ENCODE data around the gene TMEM109. TPM values are rescaled to one million over a fixed set of nuclear protein-coding genes. Genes with fewer than 3 reads are reported as not detected.

The TMEM109 gene
- total RNA-seq, 1 donor from 2014 or later = 48.7 TPM

- no peak overlapping the region for H3K4me3 Mint-ChIP-seq (ENCODE audit: low read depth)
- peaks cover 28% of the 10 kb centered on the region for H3K27me3 Mint-ChIP-seq
- no peaks in the 10 kb centered on the region for H3K36me3 Mint-ChIP-seq (ENCODE audit: insufficient read depth)
- peaks cover 21% of the 10 kb centered on the region for H3K4me1 Mint-ChIP-seq (ENCODE audit: low read depth)
- no peak for TF ChIP-seq CTCF (IDR thresholded peaks at IDR 0.05; ENCODE audit: unreplicated experiment)
- no peak for DNase-seq (ENCODE audit: low spot score, unreplicated experiment)
- H3K27ac Mint-ChIP-seq = no peak overlapping the region
- no peaks in the 10 kb centered on the region for H3K9me3 Mint-ChIP-seq (ENCODE audit: low read depth)
These were observed 3.7 kb upstream of the TMEM109 start for GRCh38 chr11:60910281-60910687.

- H3K4me1 Mint-ChIP-seq (ENCODE audit: low read depth) = peaks cover 20% of the 10 kb centered on the region
- H3K4me3 Mint-ChIP-seq (ENCODE audit: low read depth) = no peak overlapping the region
- no peaks in the 10 kb centered on the region for H3K9me3 Mint-ChIP-seq (ENCODE audit: low read depth)
- no peak for TF ChIP-seq CTCF (IDR thresholded peaks at IDR 0.05; ENCODE audit: unreplicated experiment)
- H3K27ac Mint-ChIP-seq = no peak overlapping the region
- H3K36me3 Mint-ChIP-seq (ENCODE audit: insufficient read depth) = no peaks in the 10 kb centered on the region
- H3K27me3 Mint-ChIP-seq = peaks cover 28% of the 10 kb centered on the region
- no peak for DNase-seq (ENCODE audit: low spot score, unreplicated experiment)
These were observed 3.1 kb upstream of the TMEM109 start for GRCh38 chr11:60910711-60911380.

GRCh38 chr11:60912223-60912850 lies 1.6 kb upstream of the TMEM109 start:
- no peak for TF ChIP-seq CTCF (IDR thresholded peaks at IDR 0.05; ENCODE audit: unreplicated experiment)
- Mint-ChIP-seq H3K36me3 (ENCODE audit: insufficient read depth) (no peaks in the 10 kb centered on the region), H3K9me3 (ENCODE audit: low read depth) (no peaks in the 10 kb centered on the region), H3K27ac (no peak overlapping the region), H3K27me3 (peaks cover 28% of the 10 kb centered on the region), H3K4me1 (ENCODE audit: low read depth) (peaks cover 21% of the 10 kb centered on the region), H3K4me3 (ENCODE audit: low read depth) (no peak overlapping the region)
- DNase-seq (ENCODE audit: low spot score, unreplicated experiment) = no peak

GRCh38 chr11:60912851-60913528 lies 968 bp upstream of the TMEM109 start:
- H3K27ac Mint-ChIP-seq = peak overlapping the region; percentile 96
- H3K36me3 Mint-ChIP-seq (ENCODE audit: insufficient read depth) = no peaks in the 10 kb centered on the region
- H3K4me3 Mint-ChIP-seq (ENCODE audit: low read depth) = peak overlapping the region; percentile 88
- DNase-seq (ENCODE audit: low spot score, unreplicated experiment) = no peak
- peaks cover 21% of the 10 kb centered on the region for H3K4me1 Mint-ChIP-seq (ENCODE audit: low read depth)
- H3K9me3 Mint-ChIP-seq (ENCODE audit: low read depth) = no peaks in the 10 kb centered on the region
- no peak for TF ChIP-seq CTCF (IDR thresholded peaks at IDR 0.05; ENCODE audit: unreplicated experiment)
- peaks cover 24% of the 10 kb centered on the region for H3K27me3 Mint-ChIP-seq

GRCh38 chr11:60914633-60915247 lies 782 bp downstream of the TMEM109 start:
- no peaks in the 10 kb centered on the region for H3K36me3 Mint-ChIP-seq (ENCODE audit: insufficient read depth)
- TF ChIP-seq CTCF (IDR thresholded peaks at IDR 0.05; ENCODE audit: unreplicated experiment) = no peak
- H3K4me3 Mint-ChIP-seq (ENCODE audit: low read depth) = peak overlapping the region; percentile 88
- H3K27me3 Mint-ChIP-seq = peaks cover 6% of the 10 kb centered on the region
- peak overlapping the region; percentile 93 for H3K27ac Mint-ChIP-seq
- H3K4me1 Mint-ChIP-seq (ENCODE audit: low read depth) = peaks cover 21% of the 10 kb centered on the region
- no peaks in the 10 kb centered on the region for H3K9me3 Mint-ChIP-seq (ENCODE audit: low read depth)
- DNase-seq (ENCODE audit: low spot score, unreplicated experiment) = no peak

Data from progenitor cell of endocrine pancreas (in vitro differentiated cells).